Kidney (tissue), 14 donors: ENCODE data around the gene PEA15. TPM values are rescaled to one million over a fixed set of nuclear protein-coding genes. Genes with fewer than 3 reads are reported as not detected.
A peak's percentile ranks its signal among the peaks of the same experiment; 100 is the strongest.

Source experiments
- DNase-seq, 5 donors: peaks; one replicate each; pipeline ENCODE4 v3.0.0-alpha.2; 2013 to 2020
- FAIRE-seq: peaks from 2 replicates; lab custom pipeline; 2012; peaks lifted over from hg19 to GRCh38; lab: Jason Lieb, UNC
- H3K27ac ChIP-seq, 2 donors: one replicate each; pipeline ENCODE4 v1.7.0; 2013; ENCODE audit warnings: low read depth in 2 of 2, low read length in 2 of 2, inconsistent platforms in 1 of 2
- H3K27me3 ChIP-seq: one replicate; pipeline ENCODE4 v1.7.1; 2013; ENCODE audit warnings: low read length, inconsistent platforms; ENCODE audit not compliant: control insufficient read depth, insufficient read depth
- H3K36me3 ChIP-seq, 3 donors: one replicate each; pipeline versions ENCODE4 v1.7.0 to v1.7.1; 2013; ENCODE audit warnings: low read length in 3 of 3, control low read depth in 1 of 3, inconsistent platforms in 1 of 3; ENCODE audit not compliant: insufficient read depth in 3 of 3, control insufficient read depth in 2 of 3
- H3K4me1 ChIP-seq, 3 donors: one replicate each; pipeline versions ENCODE4 v1.7.0 to v1.7.1; 2013; ENCODE audit warnings: low read length in 3 of 3, inconsistent platforms in 1 of 3, low read depth in 1 of 3; ENCODE audit not compliant: control insufficient read depth in 2 of 3, insufficient read depth in 2 of 3
- H3K4me3 ChIP-seq, 3 donors: one replicate each; pipeline versions ENCODE4 v1.7.0 to v1.8.1; 2013; ENCODE audit warnings: low read length in 3 of 3, control low read depth in 1 of 3, inconsistent platforms in 1 of 3
- H3K9ac ChIP-seq, 3 donors: one replicate each; pipeline versions ENCODE4 v1.7.0 to v1.7.1; 2013; ENCODE audit warnings: low read length in 3 of 3, control low read depth in 1 of 3, inconsistent platforms in 1 of 3
- H3K9me3 ChIP-seq, 3 donors: one replicate each; pipeline versions ENCODE4 v1.7.0 to v1.7.1; 2013; ENCODE audit warnings: low read length in 3 of 3, control low read depth in 1 of 3, inconsistent platforms in 1 of 3; ENCODE audit not compliant: control insufficient read depth in 2 of 3, insufficient read depth in 1 of 3
- intact Hi-C: fragments of 100-400 bp; cut with DNase I; formaldehyde crosslinking; loops from one replicate; pipeline ENCODE4 v1.11.1; 2022
- polyA plus RNA-seq: library from polyadenylated mRNA; stranded (reverse); fragments of 350-450 nt; fragmentation: Illumina TruSeq; extraction: RNeasy Lipid Tissue Mini Kit (QIAGEN cat#74804); gene quantifications from one replicate; pipeline ENCODE4 v1.2.3, GENCODE V29; 2014; ENCODE audit warnings: low read depth, low replicate concordance; ENCODE audit not compliant: insufficient read depth
- total RNA-seq: library from RNA; stranded (reverse); fragmentation: NEBNext Ultra II Directional; extraction: Animal tissue kit (Norgen Biotek cat#: 25700); gene quantifications from one replicate; pipeline ENCODE4 v1.2.1, GENCODE V29; 2021
- TF ChIP-seq, protein P1 (sequence below): IDR thresholded peaks from 3 replicates; pipeline ENCODE4 v1.5.1; 2012; ENCODE audit warnings: mild to moderate bottlenecking, moderate library complexity, borderline replicate concordance; ENCODE audit not compliant: insufficient read depth; ENCODE audit errors: extremely low read depth
- donor health status: control.
- donor health status: control.
- donor health status: control.
- donor health status: control.
- donor health status: control.
- donor health status: DM: yes; HTN: yes; CAD: no.
- donor health status: Normal renal cell carcinoma (clear cell type).

PEA15 gene
- total and polyA plus RNA-seq, 2 donors from 2014 or later = 112 to 143 TPM

DNA sequence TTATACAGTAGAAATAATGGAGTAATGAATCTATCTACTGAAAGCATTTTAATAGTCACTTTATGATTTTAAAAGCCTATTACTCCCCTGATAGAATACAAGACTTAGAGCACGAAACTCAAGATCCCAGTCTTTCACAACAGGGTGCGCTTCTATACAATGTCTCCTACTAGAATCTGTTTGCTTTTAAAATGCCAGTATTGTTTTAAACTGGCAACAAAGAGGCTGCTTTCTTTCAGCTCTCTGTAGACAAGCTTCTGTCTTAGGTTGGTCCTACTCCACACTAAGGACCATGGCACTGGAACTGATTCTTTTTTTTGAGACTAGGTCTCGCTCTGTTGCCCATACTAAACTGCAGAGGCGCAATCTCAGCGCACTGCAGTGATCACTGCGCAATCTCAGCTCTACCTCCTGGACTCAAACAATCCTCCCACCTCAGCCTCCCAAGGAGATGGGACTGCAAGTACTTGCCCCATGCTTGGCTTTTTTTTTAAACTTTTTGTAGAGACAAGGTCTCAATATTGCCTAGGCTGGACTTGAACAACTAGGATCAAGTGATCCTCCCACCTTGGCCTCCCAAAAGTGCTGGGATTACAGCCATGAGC lies 52.3 kb downstream of the PEA15 start:
- TF ChIP-seq, protein P1, sequence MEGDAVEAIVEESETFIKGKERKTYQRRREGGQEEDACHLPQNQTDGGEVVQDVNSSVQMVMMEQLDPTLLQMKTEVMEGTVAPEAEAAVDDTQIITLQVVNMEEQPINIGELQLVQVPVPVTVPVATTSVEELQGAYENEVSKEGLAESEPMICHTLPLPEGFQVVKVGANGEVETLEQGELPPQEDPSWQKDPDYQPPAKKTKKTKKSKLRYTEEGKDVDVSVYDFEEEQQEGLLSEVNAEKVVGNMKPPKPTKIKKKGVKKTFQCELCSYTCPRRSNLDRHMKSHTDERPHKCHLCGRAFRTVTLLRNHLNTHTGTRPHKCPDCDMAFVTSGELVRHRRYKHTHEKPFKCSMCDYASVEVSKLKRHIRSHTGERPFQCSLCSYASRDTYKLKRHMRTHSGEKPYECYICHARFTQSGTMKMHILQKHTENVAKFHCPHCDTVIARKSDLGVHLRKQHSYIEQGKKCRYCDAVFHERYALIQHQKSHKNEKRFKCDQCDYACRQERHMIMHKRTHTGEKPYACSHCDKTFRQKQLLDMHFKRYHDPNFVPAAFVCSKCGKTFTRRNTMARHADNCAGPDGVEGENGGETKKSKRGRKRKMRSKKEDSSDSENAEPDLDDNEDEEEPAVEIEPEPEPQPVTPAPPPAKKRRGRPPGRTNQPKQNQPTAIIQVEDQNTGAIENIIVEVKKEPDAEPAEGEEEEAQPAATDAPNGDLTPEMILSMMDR = no peak
- peaks cover 3 to 19% (median 15%) of the 10 kb centered on the region in 3 donors for H3K4me1 ChIP-seq
- no peaks in the 10 kb centered on the region for H3K36me3 ChIP-seq
- intact Hi-C loops = no loop called here
- no peak overlapping the region for H3K4me3 ChIP-seq
- H3K9me3 ChIP-seq = no peaks in the 10 kb centered on the region
- no peak overlapping the region for H3K27ac ChIP-seq
- H3K9ac ChIP-seq = no peak overlapping the region
- FAIRE-seq (no peak), DNase-seq (no peak)
- no peaks in the 10 kb centered on the region for H3K27me3 ChIP-seq

DNA sequence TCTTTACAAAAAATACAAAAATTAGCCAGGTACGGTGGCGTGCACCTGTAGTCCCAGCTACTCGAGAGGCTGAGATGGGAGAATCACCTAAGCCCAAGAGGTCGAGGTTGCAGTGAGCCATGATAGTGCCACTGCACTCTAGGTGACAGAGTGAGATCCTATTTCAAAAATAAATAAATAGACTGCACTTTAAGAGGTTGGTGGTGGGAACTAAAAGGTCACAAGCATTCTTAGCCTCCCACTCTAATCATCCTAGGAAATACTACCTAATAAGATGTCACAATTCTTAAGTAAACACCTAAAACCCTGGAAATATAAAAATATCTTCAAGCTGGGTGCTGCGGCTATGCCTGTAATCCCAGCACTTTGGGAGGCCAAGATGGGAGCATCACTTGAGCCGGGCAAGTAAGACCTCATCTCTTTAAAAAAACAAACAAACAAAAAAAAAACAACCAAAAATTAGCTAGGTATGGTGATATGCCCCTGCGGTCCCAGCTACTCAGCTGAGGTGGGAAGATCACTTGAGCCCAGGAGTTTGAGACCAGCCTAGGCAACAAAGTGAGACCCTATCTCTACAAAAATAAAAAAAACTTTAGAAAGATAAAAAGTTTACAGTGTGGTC lies 53.1 kb downstream of the PEA15 start:
- H3K27me3 ChIP-seq = no peaks in the 10 kb centered on the region
- H3K27ac ChIP-seq = no peak overlapping the region
- intact Hi-C loops = no loop called here
- H3K9ac ChIP-seq = no peak overlapping the region
- TF ChIP-seq, protein P1 = no peak
- H3K4me3 ChIP-seq = no peak overlapping the region
- FAIRE-seq (no peak), DNase-seq (no peak)
- H3K36me3 ChIP-seq = no peaks in the 10 kb centered on the region
- H3K9me3 ChIP-seq = no peaks in the 10 kb centered on the region
- H3K4me1 ChIP-seq = peaks cover 7 to 19% (median 15%) of the 10 kb centered on the region in 3 donors

DNA sequence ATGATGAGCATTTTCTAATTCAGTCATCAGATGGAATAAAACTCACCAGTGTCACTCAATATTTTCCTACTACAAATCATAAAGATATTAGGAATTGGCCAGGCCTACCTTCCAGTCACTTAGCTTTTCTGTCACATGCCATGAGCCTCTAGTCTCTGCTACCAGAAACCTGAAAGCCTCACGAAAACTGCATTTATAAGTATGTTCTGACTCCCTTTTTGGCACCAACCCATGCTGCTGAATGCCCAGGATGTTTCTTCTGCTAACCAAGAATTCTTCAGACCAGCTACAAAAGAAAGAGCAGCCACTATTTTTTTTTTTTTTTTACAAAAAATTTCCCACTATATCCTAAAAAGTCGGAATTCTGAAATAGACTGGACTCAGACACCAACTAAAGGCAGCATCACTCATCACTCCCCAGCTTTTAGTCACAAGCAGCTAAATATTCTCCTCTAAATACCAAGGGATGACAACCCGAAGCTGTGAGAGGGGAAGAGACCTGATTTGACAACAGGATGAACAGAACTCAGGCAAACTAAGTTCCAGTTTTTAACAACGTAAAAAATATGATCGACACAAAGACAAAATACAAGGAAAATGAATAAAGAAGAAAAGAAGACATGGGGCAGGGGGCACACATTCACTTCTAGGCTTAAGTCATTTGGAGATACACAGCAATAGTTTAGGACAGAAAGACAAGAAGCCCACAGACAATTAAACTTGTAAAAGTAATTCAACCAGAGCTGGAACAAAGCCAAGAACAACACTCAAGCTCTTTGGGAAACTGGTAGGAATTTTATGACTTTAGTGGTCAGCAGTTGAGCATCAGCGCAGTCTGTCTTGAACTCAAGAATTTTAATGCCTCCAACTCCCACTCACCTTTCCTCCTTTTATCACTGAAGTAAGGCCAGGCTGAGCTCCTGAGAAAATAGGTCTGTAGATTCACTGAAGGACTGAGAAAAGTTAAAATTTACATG lies 55.5 kb downstream of the PEA15 start:
- intact Hi-C loops = no loop called here
- Histone ChIP-seq H3K4me1 (peaks cover 7 to 19% (median 15%) of the 10 kb centered on the region in 3 donors), H3K9me3 (no peaks in the 10 kb centered on the region), H3K36me3 (no peaks in the 10 kb centered on the region), H3K27me3 (no peaks in the 10 kb centered on the region), H3K4me3 (peak overlapping the region; percentile 94 to 98 (median 94)), H3K27ac (peak overlapping the region; percentile 98 to 99), H3K9ac (peak overlapping the region; percentile 37 to 98 (median 80))
- TF ChIP-seq, protein P1 = no peak
- FAIRE-seq (no peak), DNase-seq (peak in 4 of 5 donors; percentile 70 to 98 (median 88))
